Left ventricle myocardium inferior (tissue), 1 donor: Measurements from ENCODE around the gene ZNF169. TPM values are rescaled to one million over a fixed set of nuclear protein-coding genes. Genes with fewer than 3 reads are reported as not detected.

Source experiments
- total RNA-seq: library from RNA; stranded (reverse); fragmentation: NEBNext Ultra II Directional; extraction: Animal tissue kit (Norgen Biotek cat#: 25700); gene quantifications from one replicate; pipeline ENCODE4 v1.2.1, GENCODE V29; 2021
- donor health status: DM: no; HTN: yes; CAD: no; lungs with severe emphysema.

The ZNF169 gene
- total RNA-seq, 1 donor from 2014 or later = 1.3 TPM

Other genes with a start within 250 kb of the ZNF169 start
- gene PTPDC1, start 174.8 kb upstream of the ZNF169 start, total RNA-seq = 7.9 TPM
- gene NUTM2F, start 69.3 kb downstream of the ZNF169 start, total RNA-seq = not detected